ENCODE data around the gene GRIK2. TPM values are rescaled to one million over a fixed set of nuclear protein-coding genes. Genes with fewer than 3 reads are reported as not detected.

Gene GRIK2
- total RNA-seq, 1 experiment from 2014 or later, result 0.89 TPM

DNA sequence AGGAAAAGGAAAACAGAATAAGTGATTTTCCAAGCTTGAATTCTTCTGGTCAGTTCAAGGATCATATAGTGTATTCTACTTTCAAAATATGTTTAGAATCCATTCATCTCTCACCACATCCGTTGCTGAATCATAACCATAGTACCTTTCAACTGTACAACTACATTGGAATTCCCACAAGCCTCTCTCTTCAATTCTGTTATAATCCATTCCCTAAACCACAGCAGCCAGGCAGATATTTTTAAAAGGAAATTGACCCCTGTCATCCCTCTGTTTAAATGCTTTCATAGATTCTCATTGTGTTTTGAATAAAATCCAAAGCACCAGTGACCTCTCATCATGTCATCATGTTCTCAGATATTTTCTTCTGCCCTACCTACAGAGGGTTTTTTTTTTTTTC lies 412.7 kb downstream of the GRIK2 start:
- DNase-seq, result no peak
- no peaks in the 10 kb centered on the region for H3K27me3 ChIP-seq
- H3K4me3 ChIP-seq, result no peak overlapping the region
- H3K9me3 ChIP-seq, result no peaks in the 10 kb centered on the region
- H3K36me3 ChIP-seq, result no peaks in the 10 kb centered on the region

DNA sequence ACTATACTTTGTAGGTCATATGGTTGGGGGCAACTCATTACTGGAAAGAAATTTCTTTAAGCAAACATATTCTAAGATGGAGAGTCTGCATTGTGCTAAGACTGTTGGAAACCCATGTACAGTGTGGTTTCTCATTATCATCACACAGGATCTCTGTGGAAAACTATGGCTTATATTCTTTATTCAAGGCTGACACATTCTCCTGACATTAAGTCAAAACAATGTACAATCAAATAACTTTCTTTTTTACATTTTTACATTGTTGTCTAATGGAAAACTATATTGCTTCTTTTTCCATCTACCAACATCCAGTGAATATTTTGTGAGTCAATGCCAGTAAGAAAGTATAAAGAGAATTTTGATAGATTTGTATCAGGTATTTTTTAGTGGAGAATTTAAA lies 417.6 kb downstream of the GRIK2 start:
- Histone ChIP-seq H3K27me3 (no peaks in the 10 kb centered on the region), H3K9me3 (no peaks in the 10 kb centered on the region), H3K4me3 (no peak overlapping the region), H3K36me3 (no peaks in the 10 kb centered on the region)
- DNase-seq, result no peak

DNA sequence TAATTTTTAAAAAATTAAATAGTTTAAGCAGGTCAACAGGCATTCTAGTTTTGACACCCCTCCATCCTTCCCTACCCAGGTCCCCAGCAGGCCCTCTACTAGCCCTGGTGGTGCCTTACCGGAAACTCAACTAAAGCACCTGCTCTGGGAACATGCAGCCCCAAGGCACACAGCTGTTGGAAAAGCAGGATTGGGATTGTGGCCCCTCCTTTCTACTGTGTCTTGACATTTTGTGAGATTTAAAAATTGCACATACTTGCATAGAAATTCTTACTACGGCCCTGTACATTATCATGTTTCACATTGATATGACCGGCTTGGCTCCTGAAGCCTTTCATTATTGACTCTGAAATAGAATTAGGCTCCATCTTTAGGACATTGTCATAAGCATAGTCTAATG lies 423.2 kb downstream of the GRIK2 start:
- no peaks in the 10 kb centered on the region; the same call in 1 of the 2 replicates for H3K27me3 ChIP-seq
- no peaks in the 10 kb centered on the region for H3K36me3 ChIP-seq
- no peak for DNase-seq
- no peaks in the 10 kb centered on the region for H3K9me3 ChIP-seq
- no peak overlapping the region for H3K4me3 ChIP-seq

DNA sequence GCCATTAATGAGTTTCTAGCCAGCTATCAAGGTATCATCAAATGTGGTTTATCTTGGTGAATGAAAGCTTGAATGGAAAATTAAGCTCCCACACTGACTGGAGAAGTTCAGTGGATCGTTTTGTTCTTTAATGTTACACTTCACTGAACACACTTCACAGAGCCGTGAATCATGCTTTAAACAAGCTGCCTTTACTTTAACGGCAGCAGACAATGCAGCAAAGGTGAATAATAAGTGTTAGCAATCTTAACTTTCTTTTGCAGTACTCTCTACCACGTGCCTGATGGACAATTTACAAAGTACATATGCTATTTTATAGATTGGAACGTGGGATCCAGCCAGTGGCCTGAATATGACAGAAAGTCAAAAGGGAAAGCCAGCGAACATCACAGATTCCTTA lies 424.5 kb downstream of the GRIK2 start:
- no peaks in the 10 kb centered on the region; the same call in 1 of the 2 replicates for H3K27me3 ChIP-seq
- no peak for DNase-seq

DNA sequence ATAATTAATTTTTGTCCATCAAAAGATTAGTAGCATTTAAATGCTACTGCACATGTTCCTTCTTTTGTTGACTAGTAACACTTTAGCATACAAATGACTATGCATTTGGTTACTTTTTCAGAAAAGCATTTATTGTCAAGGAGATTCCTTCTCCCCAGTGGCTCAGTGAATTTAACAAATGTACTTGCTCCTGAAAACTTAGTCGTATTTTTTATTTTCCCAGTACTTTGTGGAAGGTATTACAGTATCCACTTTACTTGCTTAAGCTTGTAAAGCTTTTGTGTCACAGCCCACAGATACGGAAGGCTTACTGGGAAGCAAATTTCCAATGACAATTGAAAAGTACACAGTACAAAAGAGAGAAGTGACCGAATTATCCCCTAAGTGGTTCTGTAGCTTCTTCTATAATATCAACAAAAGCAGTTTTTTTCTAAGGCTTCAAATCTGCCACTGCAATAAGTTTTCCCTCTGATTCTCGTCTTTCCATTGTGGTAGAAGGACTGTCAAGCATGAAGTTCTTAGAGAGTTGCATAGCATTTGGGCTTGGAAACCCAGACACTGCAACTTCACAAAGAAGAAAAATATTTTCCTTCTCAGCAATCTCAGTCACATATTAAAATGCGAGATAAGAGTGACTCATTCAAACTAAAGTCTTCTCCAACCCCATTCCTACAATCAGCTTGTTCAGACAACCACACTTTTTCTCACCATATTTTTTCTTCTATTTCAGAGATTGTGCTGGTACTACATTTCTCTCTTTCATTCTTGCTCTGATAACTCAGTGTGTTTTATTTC lies 431.2 kb downstream of the GRIK2 start:
- Histone ChIP-seq H3K9me3 (peaks cover 8% of the 10 kb centered on the region; the same call in 1 of the 2 replicates), H3K4me3 (no peak overlapping the region), H3K36me3 (no peaks in the 10 kb centered on the region), H3K27me3 (no peaks in the 10 kb centered on the region)
- no peak for DNase-seq

More for the DNA sequence above, 424.5 kb downstream of the GRIK2 start:
- Histone ChIP-seq H3K36me3 (no peaks in the 10 kb centered on the region), H3K9me3 (no peaks in the 10 kb centered on the region), H3K4me3 (no peak overlapping the region)

DNA sequence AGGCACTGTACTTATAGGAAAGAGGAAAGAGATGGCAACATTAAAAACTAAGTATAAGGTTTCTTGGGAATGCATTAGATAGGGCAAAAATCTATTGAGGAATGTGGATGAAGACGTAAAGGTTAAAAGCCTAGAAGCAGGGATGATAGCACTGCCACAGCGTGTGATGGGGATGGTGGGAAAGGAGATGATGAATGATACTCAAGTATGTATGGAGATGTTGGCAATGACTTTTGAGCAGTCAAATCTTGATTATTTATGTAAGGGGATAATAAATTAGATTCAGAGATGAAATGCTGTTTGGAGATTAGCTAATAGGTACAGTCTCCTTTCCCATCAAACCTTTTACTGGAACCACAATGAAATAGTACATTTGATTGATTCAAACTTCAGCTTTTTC lies 432.8 kb downstream of the GRIK2 start:
- no peak for DNase-seq
- no peaks in the 10 kb centered on the region for H3K36me3 ChIP-seq
- peaks cover 8% of the 10 kb centered on the region; the same call in 1 of the 2 replicates for H3K9me3 ChIP-seq
- H3K27me3 ChIP-seq, result no peaks in the 10 kb centered on the region
- H3K4me3 ChIP-seq, result no peak overlapping the region

DNA sequence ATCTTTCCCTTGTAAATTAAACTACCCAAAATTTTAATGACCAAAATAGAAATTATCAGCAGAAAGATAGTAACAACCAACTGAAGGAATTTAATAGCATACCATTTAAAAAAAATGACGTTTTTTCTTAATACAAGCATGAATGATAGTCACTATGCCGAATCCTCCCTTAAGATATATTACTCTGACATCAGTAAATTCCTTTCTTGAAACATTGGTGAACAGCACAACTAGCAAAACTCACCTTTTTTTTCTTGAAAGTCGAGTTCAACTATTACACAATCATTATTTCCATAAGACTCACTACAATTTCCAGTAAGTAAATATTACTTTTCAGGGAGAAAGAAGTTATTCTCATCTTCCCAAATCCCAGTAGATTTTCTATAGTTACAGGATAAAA lies 433.2 kb downstream of the GRIK2 start:
- Histone ChIP-seq H3K27me3 (no peaks in the 10 kb centered on the region), H3K36me3 (no peaks in the 10 kb centered on the region), H3K9me3 (peaks cover 8% of the 10 kb centered on the region; the same call in 1 of the 2 replicates), H3K4me3 (no peak overlapping the region)
- no peak for DNase-seq

DNA sequence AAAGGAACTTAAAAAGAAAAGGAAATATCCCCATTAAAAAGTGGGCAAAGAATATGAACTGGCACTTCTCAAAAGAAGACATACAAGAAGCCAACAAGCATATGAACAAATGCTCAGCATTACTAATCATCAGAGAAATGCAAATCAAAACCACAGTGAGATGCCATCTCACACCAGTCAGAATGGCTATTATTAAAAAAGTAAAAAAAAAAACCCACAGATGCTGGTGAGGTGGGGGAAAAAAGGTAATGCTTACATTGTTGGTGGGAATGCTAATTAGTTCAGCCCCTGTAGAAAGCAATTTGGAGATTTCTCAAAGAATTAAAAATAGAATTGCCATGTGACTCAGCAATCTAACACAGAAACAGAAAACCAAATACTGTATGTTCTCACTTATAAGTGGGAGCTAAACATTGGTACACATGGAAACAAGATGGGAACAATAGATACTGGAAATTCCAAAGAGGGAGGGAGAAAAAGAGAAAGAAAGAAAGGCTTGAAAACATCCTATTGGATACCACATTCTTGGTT lies 437.1 kb downstream of the GRIK2 start:
- Histone ChIP-seq H3K27me3 (no peaks in the 10 kb centered on the region), H3K4me3 (no peak overlapping the region), H3K9me3 (peaks cover 8% of the 10 kb centered on the region; the same call in 1 of the 2 replicates), H3K36me3 (no peaks in the 10 kb centered on the region)
- no peak for DNase-seq

DNA sequence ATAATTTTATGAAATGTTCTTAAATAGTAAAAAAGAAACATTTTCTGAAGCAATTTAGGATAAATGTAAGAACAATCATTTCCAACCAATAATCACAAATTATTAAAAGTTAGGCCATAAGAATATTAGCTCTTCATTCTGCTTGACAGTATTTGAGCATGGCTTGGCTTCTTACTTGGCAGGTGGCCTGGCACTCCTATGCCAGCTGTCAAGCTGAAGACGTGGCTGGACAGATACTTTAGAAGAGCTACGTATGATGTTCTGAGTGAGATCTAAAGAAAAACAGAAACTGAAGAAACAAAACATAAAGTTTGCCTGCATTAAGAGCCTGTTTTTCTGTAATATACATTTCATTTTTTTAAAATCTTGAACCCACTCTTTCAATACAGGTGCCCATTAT lies 438.9 kb downstream of the GRIK2 start:
- H3K4me3 ChIP-seq, result no peak overlapping the region
- H3K36me3 ChIP-seq, result no peaks in the 10 kb centered on the region
- H3K27me3 ChIP-seq, result no peaks in the 10 kb centered on the region
- peaks cover 8% of the 10 kb centered on the region; the same call in 1 of the 2 replicates for H3K9me3 ChIP-seq
- no peak for DNase-seq

DNA sequence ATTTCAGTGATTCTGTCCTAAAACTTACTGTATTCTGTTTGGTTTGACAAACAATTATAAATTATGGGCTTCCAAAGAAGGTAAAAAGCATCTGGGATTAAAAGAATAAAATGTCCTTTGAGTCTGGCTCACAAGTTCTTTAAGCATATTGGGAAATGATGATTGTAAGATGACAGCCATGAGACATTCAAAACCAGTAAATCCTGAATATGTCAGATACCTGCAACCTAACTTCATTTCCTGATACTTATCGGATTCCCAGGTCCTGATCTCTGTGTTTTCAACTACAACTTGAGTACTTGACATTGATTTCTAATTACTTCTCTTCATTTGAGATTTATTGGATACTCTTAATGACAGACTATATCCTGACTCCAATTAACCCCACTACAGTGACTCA lies 446.6 kb downstream of the GRIK2 start:
- H3K4me3 ChIP-seq, result no peak overlapping the region
- DNase-seq, result no peak
- H3K36me3 ChIP-seq, result no peaks in the 10 kb centered on the region
- no peaks in the 10 kb centered on the region for H3K9me3 ChIP-seq
- no peaks in the 10 kb centered on the region for H3K27me3 ChIP-seq

DNA sequence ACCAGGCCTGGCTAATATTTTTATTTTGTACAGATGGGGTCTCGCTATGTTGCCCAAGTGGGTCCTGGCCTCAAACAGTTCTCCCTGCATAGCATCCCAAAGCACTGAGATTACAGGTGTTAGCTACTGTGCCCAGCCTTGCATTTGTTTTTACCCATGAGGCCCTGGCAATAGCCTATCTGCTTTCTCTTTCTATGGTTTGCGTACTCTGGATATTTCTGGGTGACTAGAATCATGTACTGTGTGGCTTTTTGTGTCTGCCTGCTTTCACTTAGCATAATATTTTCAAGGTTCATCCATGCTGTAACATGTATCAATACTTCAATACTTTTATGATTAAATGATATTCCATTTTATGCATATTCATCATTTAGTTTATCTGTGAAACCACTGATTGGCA lies 451.7 kb downstream of the GRIK2 start:
- DNase-seq, result no peak
- no peaks in the 10 kb centered on the region for H3K27me3 ChIP-seq
- H3K4me3 ChIP-seq, result no peak overlapping the region
- no peaks in the 10 kb centered on the region for H3K36me3 ChIP-seq
- H3K9me3 ChIP-seq, result no peaks in the 10 kb centered on the region

DNA sequence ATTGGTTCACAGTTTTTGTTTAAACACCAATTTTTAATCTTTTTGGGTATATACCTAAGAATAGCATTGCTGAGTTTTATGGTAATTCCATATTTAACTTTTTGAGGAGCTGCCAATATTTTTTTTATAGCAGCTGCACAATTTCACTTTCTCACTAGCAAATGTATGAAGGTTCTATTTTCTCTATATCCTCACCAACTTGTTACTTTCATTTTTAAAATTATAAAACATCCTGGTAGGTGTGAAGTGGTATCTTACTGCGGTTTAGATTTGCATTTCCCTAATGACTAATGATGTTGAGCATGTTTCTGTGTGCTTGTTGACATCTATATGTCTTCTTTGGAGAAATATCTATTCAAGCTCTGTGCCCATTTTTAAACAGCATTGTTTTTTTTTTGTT lies 452.1 kb downstream of the GRIK2 start:
- Histone ChIP-seq H3K9me3 (no peaks in the 10 kb centered on the region), H3K4me3 (no peak overlapping the region), H3K27me3 (no peaks in the 10 kb centered on the region), H3K36me3 (no peaks in the 10 kb centered on the region)
- no peak for DNase-seq

DNA sequence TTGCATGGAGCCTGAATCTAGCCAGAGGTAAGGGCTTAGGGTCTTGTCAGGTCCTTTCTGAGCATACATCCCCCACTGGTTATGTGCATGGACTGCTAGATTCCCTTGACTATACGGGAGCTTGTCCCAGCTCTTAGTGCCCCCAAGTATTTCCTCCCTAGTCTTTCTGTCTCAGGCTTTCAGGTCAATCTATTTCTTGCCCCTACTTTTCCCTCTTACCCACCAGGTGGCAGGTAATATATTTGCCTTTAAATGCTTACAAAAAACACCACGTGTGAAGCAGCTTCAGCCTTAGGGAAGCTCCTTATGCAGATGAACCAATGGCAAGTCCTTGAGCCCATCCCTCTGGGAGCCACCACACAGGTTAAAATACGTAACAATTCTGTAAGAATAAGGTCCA lies 454.2 kb downstream of the GRIK2 start:
- no peak overlapping the region for H3K4me3 ChIP-seq
- no peaks in the 10 kb centered on the region for H3K9me3 ChIP-seq
- H3K27me3 ChIP-seq, result no peaks in the 10 kb centered on the region
- no peak for DNase-seq
- no peaks in the 10 kb centered on the region for H3K36me3 ChIP-seq

DNA sequence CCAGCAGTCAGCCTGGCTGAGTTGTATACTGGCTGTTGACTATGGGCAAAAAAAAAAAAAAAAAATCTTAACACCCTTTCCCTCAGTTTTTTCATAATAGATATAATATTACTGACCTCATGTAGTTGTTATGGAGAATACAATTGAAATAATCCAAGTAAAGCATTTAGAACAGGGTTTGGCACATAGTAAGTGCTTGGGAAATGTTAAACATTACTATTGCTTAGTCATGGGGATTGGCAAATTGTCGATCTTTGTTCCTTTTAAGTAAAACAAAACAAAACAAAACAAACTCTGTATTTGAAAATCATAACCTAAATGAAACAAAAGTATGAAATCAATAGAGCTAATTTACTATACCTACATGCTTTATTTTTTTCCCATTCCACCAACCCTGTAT lies 458.4 kb downstream of the GRIK2 start:
- Histone ChIP-seq H3K36me3 (no peaks in the 10 kb centered on the region), H3K27me3 (no peaks in the 10 kb centered on the region), H3K4me3 (no peak overlapping the region), H3K9me3 (no peaks in the 10 kb centered on the region)
- DNase-seq, result no peak

DNA sequence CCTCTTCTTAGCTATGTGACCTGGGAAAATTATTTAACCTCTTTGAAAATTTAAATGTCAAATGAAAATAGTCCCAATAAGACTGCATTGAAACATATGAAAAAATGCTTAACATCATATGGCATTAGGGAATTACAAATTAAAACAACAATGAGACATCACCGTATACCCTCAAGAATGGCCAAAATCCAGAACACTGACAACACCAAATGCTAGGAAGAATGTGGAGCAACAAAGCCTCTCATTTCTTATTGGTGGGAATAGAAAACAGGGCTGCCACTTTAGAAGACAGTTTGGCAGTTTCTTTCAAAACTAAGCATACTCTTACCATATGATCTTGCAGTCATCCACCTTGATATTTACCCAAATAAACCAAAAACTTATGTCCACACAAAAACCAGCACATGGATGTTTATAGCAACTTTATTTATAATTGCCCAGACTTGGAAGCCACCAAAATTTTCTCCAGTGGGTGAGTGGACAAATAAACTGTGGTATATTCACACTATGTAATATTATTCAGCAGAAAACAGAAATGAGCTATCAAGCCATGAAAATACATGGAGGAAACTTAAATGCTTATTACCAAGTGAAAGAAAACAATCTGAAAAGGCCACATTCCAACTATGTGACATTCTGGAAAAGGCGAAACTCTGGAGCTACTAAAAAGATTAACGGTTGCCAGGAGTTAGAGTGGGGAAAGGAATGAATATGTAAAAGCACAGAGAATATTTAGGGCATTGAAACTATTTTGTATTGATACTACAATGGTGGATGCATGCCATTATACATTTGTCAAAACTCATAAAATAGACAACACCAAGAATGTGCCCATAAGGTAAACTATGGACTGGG lies 459.9 kb downstream of the GRIK2 start:
- Histone ChIP-seq H3K9me3 (no peaks in the 10 kb centered on the region), H3K4me3 (no peak overlapping the region), H3K27me3 (no peaks in the 10 kb centered on the region), H3K36me3 (no peaks in the 10 kb centered on the region)
- no peak for DNase-seq

DNA sequence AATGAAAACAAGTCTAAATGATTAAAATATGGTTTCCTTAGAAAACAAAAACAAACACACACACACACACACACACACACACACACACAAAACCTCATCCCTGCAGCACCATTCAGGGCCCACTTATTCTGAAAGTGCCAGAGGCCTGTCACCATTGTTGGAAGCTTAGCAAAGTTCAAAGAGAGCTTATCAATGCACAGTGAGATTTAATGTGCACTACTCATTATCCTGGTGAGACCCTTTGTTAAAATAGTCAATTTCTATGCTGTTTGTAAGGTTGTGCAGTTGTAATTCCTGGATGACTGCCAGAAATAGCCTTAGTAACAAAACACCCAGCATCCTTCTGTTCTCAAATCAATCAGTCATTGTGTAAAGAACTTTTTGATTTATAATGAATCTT lies 482.9 kb downstream of the GRIK2 start:
- DNase-seq, result no peak
- no peak overlapping the region for H3K4me3 ChIP-seq
- no peaks in the 10 kb centered on the region for H3K9me3 ChIP-seq
- H3K27me3 ChIP-seq, result no peaks in the 10 kb centered on the region
- no peaks in the 10 kb centered on the region for H3K36me3 ChIP-seq

DNA sequence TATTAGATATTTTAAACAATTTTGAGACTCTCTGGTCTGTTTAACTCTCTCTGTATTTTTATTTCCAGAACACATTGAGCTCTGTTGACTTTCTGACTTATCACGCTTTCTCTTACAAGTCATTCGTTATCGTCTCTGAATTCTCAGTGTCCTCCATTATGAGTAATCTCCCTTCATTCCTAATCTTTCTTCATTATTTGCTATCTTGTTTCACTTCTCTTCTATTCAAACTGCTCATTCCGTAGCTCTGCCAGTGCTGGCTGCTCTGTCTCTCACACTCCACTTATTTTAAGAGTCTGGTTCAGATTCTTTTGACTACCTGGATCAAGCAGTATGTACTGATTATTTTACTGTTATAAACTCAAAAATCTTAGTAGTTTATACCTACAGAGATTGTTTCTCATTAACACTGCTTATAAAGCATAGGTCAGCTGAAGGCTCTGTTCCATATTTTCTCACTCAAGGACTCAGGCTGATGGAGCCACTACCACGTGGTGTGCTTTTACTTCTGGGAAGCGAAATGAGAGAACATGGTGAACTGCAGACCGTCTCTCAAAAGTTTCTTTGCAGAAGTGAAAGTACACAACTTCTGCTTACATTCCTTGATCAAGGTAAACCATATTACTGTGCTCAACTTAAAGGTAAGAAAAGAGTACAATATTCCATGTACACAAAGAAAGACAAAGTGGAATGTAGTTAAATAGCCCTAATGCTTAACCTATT lies 485.2 kb downstream of the GRIK2 start:
- no peak for DNase-seq
- no peaks in the 10 kb centered on the region for H3K27me3 ChIP-seq
- no peak overlapping the region for H3K4me3 ChIP-seq
- H3K36me3 ChIP-seq, result no peaks in the 10 kb centered on the region
- no peaks in the 10 kb centered on the region for H3K9me3 ChIP-seq
